HG02852 (cell line): ENCODE measurements around the gene MAML1.
"Not testable (repeated sequence)": the region's sequence is repeated elsewhere in the genome, so short reads cannot be mapped to it uniquely, and the experiment has no call there.

Experiments used
- ATAC-seq: cut with Tn5 transposase; IDR thresholded peaks from one replicate; pipeline ENCODE4 v1.9.1; 2021; ENCODE audit warnings: mild to moderate bottlenecking, moderate library complexity; ENCODE audit not compliant: unreplicated experiment

MAML1 gene

DNA sequence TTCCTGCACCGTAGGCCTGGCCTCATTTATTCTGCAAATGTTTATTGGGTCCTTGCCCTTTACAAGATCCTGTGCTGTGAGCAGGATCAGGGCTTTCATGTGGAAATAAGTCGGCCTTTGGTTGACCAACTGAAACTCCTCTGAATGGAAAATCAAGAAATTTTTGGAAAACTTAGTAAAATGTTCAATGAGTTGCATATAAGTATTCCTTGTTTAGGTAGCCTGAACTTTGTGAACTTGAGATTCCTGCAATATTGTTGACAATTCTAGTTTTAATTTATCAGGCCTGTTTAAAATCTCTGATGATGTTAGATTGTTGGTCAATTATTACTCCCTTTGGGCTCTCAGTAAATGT is 1.1 kb downstream of the MAML1 start:
- no peak for ATAC-seq

DNA sequence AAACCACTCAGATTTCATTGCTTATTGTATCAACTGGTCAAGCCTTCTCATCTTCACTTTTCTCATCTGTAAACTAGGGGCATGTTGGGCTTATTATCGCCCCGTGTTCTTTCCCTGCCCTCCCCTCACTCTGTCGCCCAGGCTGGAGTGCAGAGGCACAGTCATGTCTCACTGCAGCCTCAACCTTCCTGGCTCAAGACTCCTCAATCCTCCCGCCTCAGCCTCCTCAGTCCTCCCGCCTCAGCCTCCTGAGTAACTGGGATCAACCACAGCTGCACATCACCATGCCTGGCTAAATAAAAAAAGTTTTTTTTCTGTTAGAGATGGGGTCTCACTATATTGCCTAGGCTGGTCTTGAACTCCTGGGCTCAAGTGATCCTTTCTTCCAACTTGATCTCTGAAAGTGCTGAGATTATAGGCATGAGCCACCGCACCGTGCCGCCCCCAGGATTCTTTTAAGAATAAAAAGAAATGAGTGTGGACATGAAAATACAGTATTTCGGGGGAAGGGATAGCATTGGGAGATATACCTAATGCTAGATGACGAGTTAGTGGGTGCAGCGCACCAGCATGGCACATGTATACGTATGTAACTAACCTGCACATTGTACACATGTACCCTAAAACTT is 2.0 kb downstream of the MAML1 start:
- ATAC-seq: no peak

GRCh38 chr5:179738742-179739141 is 6.1 kb downstream of the MAML1 start:
- no peak for ATAC-seq

DNA sequence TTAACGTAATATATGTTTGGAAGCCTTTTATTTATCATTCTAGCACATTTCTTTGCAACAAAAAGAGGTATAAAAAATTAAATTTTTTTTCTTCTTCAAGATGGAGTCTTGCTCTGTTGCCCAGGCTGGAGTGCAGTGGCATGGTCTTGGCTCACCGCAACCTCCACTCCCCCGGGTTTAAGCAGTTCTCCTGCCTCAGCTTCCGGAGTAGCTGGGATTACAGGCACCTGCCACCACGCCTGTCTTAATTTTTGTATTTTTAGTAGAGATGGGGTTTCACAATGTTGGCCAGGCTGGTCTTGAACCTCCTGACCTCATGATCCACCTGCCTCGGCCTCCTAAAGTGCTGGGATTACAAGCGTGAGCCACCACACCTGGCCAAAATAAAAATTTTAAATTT is 11.5 kb downstream of the MAML1 start:
- not testable (repeated sequence) for ATAC-seq

GRCh38 chr5:179746872-179747271 is 14.2 kb downstream of the MAML1 start:
- no peak for ATAC-seq

DNA sequence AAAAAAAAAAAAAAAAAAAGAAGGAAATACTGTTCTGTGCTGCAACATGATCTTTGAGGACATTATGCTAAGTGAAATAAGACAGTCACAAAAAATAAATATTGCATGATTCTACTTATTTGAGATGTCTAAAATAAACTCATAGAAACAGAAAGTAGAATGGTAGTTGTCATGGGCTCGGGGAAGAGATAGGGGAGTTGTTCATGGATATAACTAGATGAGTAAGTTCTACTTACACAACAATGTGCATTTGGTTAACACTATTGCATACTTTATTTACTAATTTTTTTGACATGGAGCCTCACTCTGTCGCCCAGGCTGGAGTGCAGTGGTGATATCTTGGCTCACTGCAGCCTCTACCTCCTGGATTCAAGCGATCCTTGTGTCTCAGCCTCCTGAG is 15.2 kb downstream of the MAML1 start:
- no peak for ATAC-seq

- no peak for ATAC-seq
Measured at GRCh38 chr5:179749857-179750508, 17.4 kb downstream of the MAML1 start.

GRCh38 chr5:179753971-179754370 is 21.3 kb downstream of the MAML1 start:
- ATAC-seq: no peak

DNA sequence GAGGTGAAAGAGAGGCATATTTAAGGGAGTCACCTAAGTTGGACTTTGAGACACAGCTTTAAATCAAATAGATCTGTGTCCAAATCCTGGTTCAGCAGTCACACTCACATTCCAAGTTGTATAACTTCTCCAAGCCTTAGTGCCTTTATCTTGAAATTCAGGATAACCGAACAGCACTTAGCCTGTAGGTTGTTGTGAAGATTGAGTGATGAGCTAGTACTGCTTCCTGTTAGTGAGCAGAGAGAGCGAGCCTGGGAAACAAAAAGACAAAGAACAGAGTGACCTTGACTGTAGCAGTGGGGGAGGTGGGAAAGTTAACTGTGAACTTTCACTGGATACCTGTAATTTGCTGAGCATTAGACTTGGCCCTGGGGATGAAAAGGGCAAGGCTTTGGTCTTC is 22.4 kb downstream of the MAML1 start:
- ATAC-seq: no peak

- ATAC-seq: no peak
Measured at GRCh38 chr5:179758955-179759354, 26.3 kb downstream of the MAML1 start.

DNA sequence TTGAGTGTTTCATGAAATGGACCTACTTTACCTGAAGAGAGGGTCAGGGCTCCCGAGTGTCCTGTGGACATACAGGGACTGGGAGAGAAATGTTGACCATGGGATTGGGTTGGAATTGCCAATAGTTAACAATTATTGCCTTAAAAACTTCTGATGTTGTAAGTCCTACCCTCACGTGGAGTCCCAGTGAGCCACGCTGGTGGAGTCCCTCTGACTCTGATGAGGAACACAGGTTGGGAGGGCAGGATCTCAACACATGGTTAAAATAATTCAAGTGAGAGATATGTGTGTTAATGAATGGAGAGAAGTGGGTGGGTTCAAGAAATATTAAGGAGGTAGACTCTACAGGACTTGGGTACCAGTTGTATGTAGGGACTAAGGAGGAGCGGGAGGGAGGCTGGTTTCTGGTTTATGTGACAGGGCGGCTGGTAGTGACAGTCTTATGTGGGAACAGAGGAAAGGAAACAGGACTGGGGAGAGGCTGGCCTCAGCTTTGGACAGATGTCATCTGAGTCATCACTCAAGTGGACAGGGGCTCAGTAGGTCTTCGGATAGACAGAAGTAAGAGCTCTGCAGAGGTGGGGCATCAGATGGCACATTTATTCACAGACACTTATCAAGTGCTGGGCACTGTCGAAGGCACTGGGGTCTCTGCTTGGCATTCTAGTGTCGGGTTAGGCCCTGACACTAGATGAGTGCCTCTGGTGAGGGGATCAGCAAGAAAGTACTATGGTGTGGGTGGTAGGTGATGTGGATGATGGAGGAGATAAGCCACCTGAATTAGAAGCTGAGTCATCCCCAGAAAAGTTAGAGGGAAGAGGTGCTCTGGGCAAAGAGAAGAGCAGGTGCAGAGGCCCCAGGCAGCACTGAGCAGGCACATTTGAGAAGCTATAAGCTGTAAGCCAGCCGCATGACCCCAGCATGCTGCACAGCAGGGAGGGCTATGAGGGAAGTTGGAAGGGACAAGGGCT is 27.2 kb downstream of the MAML1 start:
- peak; percentile 64 for ATAC-seq

- ATAC-seq: peak; percentile 32
Measured at GRCh38 chr5:179762079-179762780, 29.6 kb downstream of the MAML1 start.

DNA sequence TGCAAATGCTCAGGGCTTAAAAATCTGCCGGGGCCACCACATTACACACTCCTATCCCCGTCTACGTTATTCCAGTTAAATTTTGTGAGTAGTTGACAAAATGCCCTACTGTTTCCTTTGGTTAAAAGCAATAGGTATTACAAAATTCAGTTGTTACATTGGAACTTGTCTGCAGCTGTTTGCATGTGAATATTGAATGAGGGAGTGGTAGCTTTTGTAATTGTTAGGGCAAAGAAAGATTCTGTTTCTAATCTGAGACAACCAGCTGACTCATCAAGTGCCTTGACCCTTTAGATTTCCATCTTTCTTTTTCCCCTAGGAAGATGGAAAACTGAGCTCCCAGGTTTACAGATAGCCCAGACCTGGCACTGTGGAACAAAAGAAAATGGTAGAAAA is 30.2 kb downstream of the MAML1 start:
- no peak for ATAC-seq

DNA sequence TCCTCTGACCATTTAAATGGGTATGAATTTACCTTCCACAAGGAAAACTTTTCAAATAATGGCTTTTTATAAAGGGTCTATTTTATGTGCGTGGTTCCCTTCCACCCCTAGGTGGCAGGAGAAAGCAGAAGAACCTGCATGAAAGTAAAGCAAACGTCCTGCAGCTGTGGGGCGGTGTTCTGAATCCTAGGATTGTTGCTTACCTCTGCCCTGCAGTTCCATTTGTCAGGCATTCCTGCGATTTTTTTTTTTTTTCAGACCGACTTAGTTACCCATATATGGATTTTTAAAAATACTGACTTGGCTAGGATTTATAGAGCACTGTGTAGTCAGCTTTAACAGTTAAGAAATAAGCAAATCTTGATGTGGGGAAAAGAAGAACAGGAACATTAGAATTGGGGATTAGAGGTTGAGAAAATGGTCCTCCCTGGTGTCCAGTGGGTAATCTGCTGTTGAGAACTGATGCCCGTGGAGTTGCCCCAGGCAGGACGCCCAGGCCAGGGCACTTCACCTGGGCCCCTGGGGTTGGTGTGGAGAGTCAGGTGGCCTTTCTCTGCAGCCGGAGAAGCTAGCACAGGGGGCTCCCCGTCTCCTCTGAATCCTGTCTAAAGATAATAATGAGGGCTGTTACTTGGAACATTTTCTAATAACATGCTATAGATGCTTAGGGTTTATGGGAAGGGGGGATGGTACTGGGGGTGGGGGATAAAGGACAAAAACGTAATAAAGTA is 30.8 kb downstream of the MAML1 start:
- ATAC-seq: no peak

GRCh38 chr5:179764056-179764455 is 31.4 kb downstream of the MAML1 start:
- ATAC-seq: no peak

DNA sequence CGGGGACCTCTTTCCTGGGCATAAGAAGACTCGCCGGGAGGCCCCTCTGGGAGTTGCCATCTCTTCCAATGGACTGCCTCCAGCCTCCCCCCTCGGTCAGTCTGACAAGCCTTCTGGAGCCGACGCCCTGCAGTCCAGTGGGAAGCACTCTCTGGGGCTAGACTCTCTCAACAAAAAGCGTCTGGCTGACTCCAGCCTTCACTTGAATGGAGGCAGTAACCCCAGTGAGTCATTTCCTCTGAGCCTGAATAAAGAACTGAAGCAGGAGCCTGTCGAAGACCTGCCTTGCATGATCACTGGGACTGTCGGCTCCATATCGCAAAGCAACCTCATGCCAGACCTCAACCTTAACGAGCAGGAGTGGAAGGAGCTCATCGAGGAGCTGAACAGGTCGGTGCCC is 32.8 kb downstream of the MAML1 start:
- ATAC-seq: no peak

DNA sequence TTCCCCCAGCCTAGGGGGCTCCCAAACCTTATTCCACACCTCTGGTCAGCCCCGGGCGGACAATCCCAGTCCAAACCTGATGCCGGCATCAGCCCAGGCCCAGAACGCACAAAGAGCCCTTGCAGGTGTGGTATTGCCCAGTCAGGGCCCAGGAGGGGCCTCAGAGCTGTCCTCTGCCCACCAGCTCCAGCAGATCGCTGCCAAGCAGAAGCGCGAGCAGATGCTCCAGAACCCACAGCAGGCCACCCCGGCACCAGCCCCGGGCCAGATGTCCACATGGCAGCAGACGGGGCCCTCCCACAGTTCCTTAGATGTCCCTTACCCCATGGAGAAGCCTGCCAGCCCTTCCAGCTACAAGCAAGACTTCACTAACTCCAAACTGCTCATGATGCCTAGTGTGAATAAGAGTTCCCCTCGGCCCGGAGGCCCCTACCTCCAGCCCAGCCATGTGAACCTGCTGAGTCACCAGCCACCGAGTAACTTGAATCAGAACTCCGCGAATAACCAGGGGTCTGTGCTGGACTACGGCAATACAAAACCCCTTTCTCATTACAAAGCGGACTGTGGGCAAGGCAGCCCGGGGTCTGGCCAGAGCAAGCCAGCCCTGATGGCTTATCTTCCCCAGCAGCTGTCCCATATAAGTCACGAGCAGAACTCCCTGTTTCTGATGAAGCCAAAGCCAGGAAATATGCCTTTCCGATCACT is 33.6 kb downstream of the MAML1 start:
- ATAC-seq: no peak

- ATAC-seq: no peak
Measured at GRCh38 chr5:179766726-179767455, 34.3 kb downstream of the MAML1 start.

DNA sequence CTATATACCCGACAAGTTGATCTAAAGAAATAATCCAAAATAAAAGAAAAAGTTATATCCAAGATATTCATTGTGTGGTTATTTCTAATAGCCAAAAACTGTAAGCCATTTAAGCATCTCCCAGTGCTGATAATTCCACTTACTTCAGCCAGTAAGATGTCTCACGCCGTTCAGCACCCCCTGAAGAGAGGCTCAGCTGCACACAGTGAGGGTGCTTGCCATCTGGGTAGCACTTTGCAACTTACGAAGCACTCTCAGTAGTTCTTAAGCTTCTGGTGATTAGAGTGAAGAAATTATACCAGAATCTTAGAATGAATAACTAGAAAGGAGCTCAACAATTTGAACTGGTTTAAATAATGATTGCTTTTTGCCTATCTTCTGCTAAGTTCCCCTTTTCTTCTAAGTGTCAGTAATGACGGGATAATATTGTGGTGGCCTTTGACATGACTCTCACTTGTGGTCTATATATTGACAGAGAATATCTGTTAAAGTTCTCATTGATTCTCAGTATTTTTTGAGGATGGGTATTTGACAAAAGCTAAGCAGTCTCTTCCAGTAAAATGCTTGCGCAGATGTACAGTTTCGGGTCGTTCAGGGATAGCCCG is 35.0 kb downstream of the MAML1 start:
- no peak for ATAC-seq
